ENCODE data around the gene ENHO. TPM values are rescaled to one million over a fixed set of nuclear protein-coding genes. Genes with fewer than 3 reads are reported as not detected.

Gene ENHO
- total and polyA plus RNA-seq, 10 donors = 0.35 to 0.94 (median 0.81) TPM; not detected in 4

- intact Hi-C loops (cut with DNase I; ENCODE audit: low total_unique reads) = no loop called here
- Histone ChIP-seq H3K4me1 (peaks cover 0 to 45% (median 15%) of the 10 kb centered on the region in 6 donors), H3K9me3 (no peaks in the 10 kb centered on the region), H3K36me3 (peaks cover 0 to 8% (median 0%) of the 10 kb centered on the region in 6 donors), H3K27ac (no peak overlapping the region), H3K4me3 (no peak overlapping the region), H3K27me3 (replicated peaks in 1 of 7) (peaks cover 0 to 28% (median 0%) of the 10 kb centered on the region in 7 donors)
- no peak for TF ChIP-seq POLR2A (IDR thresholded peaks at IDR 0.05)
- TF ChIP-seq POLR2AphosphoS5 (IDR thresholded peaks at IDR 0.05) = no peak
- no peak for TF ChIP-seq CTCF (IDR thresholded peaks at IDR 0.05 in 8 of 11, conservative IDR thresholded peaks at IDR 0.05 in 3 of 11)
- DNase-seq = peak; percentile 63
- WGBS, 5 donors = 70 to 73% (median 70%) methylated on average over 16 of the region's 16 CpGs
Observed at GRCh38 chr9:34554211-34555001, 31.6 kb upstream of the ENHO start.

GRCh38 chr9:34553511-34554021 lies 30.8 kb upstream of the ENHO start:
- intact Hi-C loops (cut with DNase I; ENCODE audit: low total_unique reads) = no loop called here
- no peak overlapping the region for H3K27ac ChIP-seq
- 74 to 86% (median 85%) methylated on average over 17 to 18 of the region's 18 CpGs for WGBS, 5 donors

GRCh38 chr9:34552986-34553385 lies 30.2 kb upstream of the ENHO start:
- intact Hi-C loops (cut with DNase I; ENCODE audit: low total_unique reads) = no loop called here
- Histone ChIP-seq H3K9me3 (no peaks in the 10 kb centered on the region), H3K27me3 (replicated peaks in 1 of 7) (peaks cover 0 to 18% (median 3%) of the 10 kb centered on the region in 7 donors), H3K27ac (no peak overlapping the region), H3K36me3 (peaks cover 0 to 8% (median 0%) of the 10 kb centered on the region in 6 donors), H3K4me1 (peaks cover 0 to 32% (median 4%) of the 10 kb centered on the region in 6 donors), H3K4me3 (no peak overlapping the region)
- peak; percentile 63 for DNase-seq
- 72 to 97% (median 81%) methylated on average over 2 of the region's 2 CpGs for WGBS, 5 donors
- TF ChIP-seq CTCF (IDR thresholded peaks at IDR 0.05 in 8 of 11, conservative IDR thresholded peaks at IDR 0.05 in 3 of 11) (no peak), POLR2AphosphoS5 (IDR thresholded peaks at IDR 0.05) (no peak), POLR2A (IDR thresholded peaks at IDR 0.05) (no peak)

More at GRCh38 chr9:34553511-34554021, 30.8 kb upstream of the ENHO start:
- Histone ChIP-seq H3K9me3 (no peaks in the 10 kb centered on the region), H3K27me3 (replicated peaks in 1 of 7) (peaks cover 0 to 20% (median 0%) of the 10 kb centered on the region in 7 donors), H3K4me3 (no peak overlapping the region), H3K4me1 (peaks cover 0 to 36% (median 7%) of the 10 kb centered on the region in 6 donors), H3K36me3 (peaks cover 0 to 8% (median 0%) of the 10 kb centered on the region in 6 donors)
- TF ChIP-seq POLR2A (IDR thresholded peaks at IDR 0.05) = no peak
- TF ChIP-seq POLR2AphosphoS5 (IDR thresholded peaks at IDR 0.05) = peak in 1 of 3 donors; percentile 23
- peak; percentile 64 for DNase-seq

- TF ChIP-seq POLR2AphosphoS5 (IDR thresholded peaks at IDR 0.05) (no peak), POLR2A (IDR thresholded peaks at IDR 0.05) (no peak)
Observed at GRCh38 chr9:34552606-34552981, 29.8 kb upstream of the ENHO start.

More at GRCh38 chr9:34552606-34552981, 29.8 kb upstream of the ENHO start:
- Histone ChIP-seq H3K27me3 (replicated peaks in 1 of 7) (peaks cover 0 to 18% (median 6%) of the 10 kb centered on the region in 7 donors), H3K27ac (no peak overlapping the region), H3K4me3 (no peak overlapping the region), H3K36me3 (peaks cover 0 to 8% (median 0%) of the 10 kb centered on the region in 6 donors), H3K9me3 (no peaks in the 10 kb centered on the region), H3K4me1 (peaks cover 0 to 35% (median 5%) of the 10 kb centered on the region in 6 donors)
- peak; percentile 54 for DNase-seq
- intact Hi-C loops (cut with DNase I; ENCODE audit: low total_unique reads) = no loop called here
- 74 to 87% (median 82%) methylated on average over 13 of the region's 13 CpGs for WGBS, 5 donors
